SK-N-SH treated with all-trans-retinoic acid at 6 μM for 48 hours (cell line): ENCODE results near the gene SNED1.

ENCODE experiments used
- BACH2 ChIP-seq: fragments of 250-450 bp; sonication (Bioruptor Pico); IDR thresholded peaks from 2 replicates; pipeline ENCODE4 v1.9.0; 2021; ENCODE audit warnings: mild to moderate bottlenecking, borderline replicate concordance
- GLIS3 ChIP-seq: fragments of 250-450 bp; sonication (Bioruptor Pico); IDR thresholded peaks from 2 replicates; pipeline ENCODE4 v1.5.0; 2020; ENCODE audit warnings: mild to moderate bottlenecking, moderate library complexity
- PPARA ChIP-seq: fragments of 250-450 bp; sonication (Bioruptor Pico); IDR thresholded peaks from 2 replicates; pipeline ENCODE4 v1.5.0; 2020; ENCODE audit warnings: mild to moderate bottlenecking, borderline replicate concordance
- ZFP3 ChIP-seq: fragments of 250-450 bp; sonication (Bioruptor Pico); IDR thresholded peaks from 2 replicates; pipeline ENCODE4 v1.5.0; 2020; ENCODE audit warnings: mild to moderate bottlenecking, moderate library complexity
- ZFP30 ChIP-seq: fragments of 450-650 bp; formaldehyde crosslinking; IDR thresholded peaks from 2 replicates; pipeline ENCODE4 v1.5.0; 2022; ENCODE audit warnings: mild to moderate bottlenecking, moderate library complexity

DNA sequence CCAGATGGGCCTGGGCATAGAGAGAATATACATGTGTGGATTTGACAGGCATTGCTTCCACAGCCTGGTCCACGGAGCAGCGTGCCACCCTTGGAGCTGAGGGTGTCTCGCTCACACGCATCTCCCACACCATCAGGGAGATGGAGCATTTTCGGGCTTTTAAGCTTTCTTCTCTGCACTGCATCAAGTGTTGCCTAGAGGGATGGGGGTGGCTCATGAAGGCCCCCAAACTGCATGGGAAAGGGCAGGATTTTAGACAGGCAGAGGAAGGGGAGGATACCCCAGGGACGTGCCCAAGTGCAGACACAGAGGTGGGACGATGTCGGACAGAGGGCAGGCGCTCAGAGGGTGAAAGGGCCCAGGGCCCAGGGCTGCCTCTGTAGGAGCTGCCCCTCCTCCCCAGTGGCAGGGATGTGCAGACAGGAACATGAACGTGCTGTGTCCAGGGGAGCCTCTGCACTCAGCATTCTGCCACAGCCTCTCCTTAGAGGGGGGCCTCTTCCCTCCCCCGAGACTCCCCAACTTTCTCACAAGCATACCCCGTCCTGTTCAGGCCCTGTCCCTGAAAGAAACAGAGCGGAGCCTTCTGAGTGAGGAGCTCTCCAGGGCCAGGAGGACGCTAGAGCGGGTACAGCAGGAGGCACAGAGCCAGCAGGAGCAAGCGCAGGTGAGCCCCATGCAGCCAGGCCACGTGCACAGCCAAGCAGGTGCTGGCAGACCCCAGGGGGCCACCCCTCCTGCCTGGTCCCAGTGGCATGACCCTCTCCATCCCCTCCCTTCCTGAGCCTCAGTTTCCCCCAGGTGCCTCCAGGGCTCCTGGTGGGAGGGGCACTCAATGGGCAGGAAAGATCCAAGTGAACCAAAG, 42.9 kb upstream of the SNED1 start:
- TF ChIP-seq ZFP3 (CRISPR knock-in tag) = no peak
- no peak for TF ChIP-seq GLIS3 (CRISPR knock-in tag)
- TF ChIP-seq ZFP30 = no peak
- no peak for TF ChIP-seq BACH2 (CRISPR knock-in tag)
- no peak for TF ChIP-seq PPARA (CRISPR knock-in tag)
